Left lung (tissue), 10 donors: ENCODE results near the gene KDM4C. TPM values are rescaled to one million over a fixed set of nuclear protein-coding genes. Genes with fewer than 3 reads are reported as not detected.

Experiments
- ATAC-seq: fragments of 200-7000 bp; cut with Tn5 transposase; one replicate; pipeline ENCODE4 v1.9.1; 2020; ENCODE audit warnings: moderate library complexity
- DNase-seq, 4 donors: peaks; one replicate each; pipeline ENCODE4 v3.0.0-alpha.2; 2013 to 2020
- H3K27ac ChIP-seq, 2 donors: fragments of 200-600 bp; sonication (generic) in 1 of 2; one replicate each; pipeline versions ENCODE4 v1.5.0 to v1.8.0; 2020 to 2021
- H3K27me3 ChIP-seq, 2 donors: fragments of 200-600 bp; sonication (generic) in 1 of 2; one replicate each; pipeline versions ENCODE4 v1.5.0 to v1.8.0; 2020 to 2021
- H3K36me3 ChIP-seq, 2 donors: fragments of 200-600 bp; sonication (generic) in 1 of 2; one replicate each; pipeline versions ENCODE4 v1.5.0 to v1.8.0; 2020 to 2021
- H3K4me1 ChIP-seq, 2 donors: fragments of 200-600 bp; one replicate each; pipeline ENCODE4 v1.8.0; 2021
- H3K4me3 ChIP-seq, 2 donors: fragments of 200-600 bp; sonication (generic) in 1 of 2; one replicate each; pipeline versions ENCODE4 v1.5.0 to v1.8.0; 2020 to 2021; ENCODE audit warnings: mild to moderate bottlenecking in 1 of 2
- H3K9me3 ChIP-seq, 2 donors: fragments of 200-600 bp; sonication (generic) in 1 of 2; one replicate each; pipeline versions ENCODE4 v1.5.0 to v1.8.0; 2020 to 2021
- CTCF ChIP-seq, 2 donors: fragments of 200-600 bp; sonication (generic) in 1 of 2; IDR thresholded peaks; one replicate each; pipeline versions ENCODE4 v1.5.0 to v1.8.0; 2021; ENCODE audit warnings: antibody characterized with exemption in 2 of 2
- intact Hi-C, 2 donors: fragments of 100-400 bp; cut with DNase I; formaldehyde crosslinking; loops; one replicate each; pipeline versions ENCODE4 v1.11.2 to v1.14.2; 2022
- polyA plus RNA-seq, 6 donors: library from polyadenylated mRNA; unstranded; fragments of 120-200 nt; gene quantifications; one replicate each; pipeline ENCODE4 v1.2.1, GENCODE V29; 2013; ENCODE audit not compliant: insufficient read length in 6 of 6
- total RNA-seq, 2 donors: library from RNA; stranded (reverse); fragmentation: NEBNext Ultra II Directional; extraction: Animal tissue kit (Norgen Biotek cat#: 25700); gene quantifications; one replicate each; pipeline ENCODE4 v1.2.1, GENCODE V29; 2021
- donor health status: DM: no; HTN: yes; CAD: no.
- donor health status: DM: no; HTN: no; CAD: no.

KDM4C gene
- total and polyA plus RNA-seq, 8 donors: 11.7 to 34.8 (median 15.2) TPM

GRCh38 chr9:7223981-7224380 is 466.2 kb downstream of the KDM4C start:
- no peak overlapping the region for H3K4me3 ChIP-seq
- H3K27ac ChIP-seq: no peak overlapping the region
- ATAC-seq (no peak), DNase-seq (no peak)
- H3K36me3 ChIP-seq: no peaks in the 10 kb centered on the region
- intact Hi-C loops: no loop called here
- H3K9me3 ChIP-seq: peaks cover 0 to 1% of the 10 kb centered on the region in 2 donors
- H3K4me1 ChIP-seq: no peaks in the 10 kb centered on the region
- TF ChIP-seq CTCF (IDR thresholded peaks at IDR 0.05): no peak
- peaks cover 0 to 32% of the 10 kb centered on the region in 2 donors for H3K27me3 ChIP-seq

Other genes with a start within 250 kb of the KDM4C start
- 1 to 10 TPM in 1 of 2 donors, under 1 TPM in 1; 0.41 to 3.0 TPM for gene GLDC, start 112.2 kb upstream of the KDM4C start, total RNA-seq
- 1 to 10 TPM; 2.3 to 8.1 (median 4.0) TPM for gene GLDC, start 112.2 kb upstream of the KDM4C start, polyA plus RNA-seq